GM12873 (cell line): ENCODE measurements around the gene BMAL1.

Experiments
- CTCF ChIP-seq: IDR thresholded peaks from 2 replicates; pipeline ENCODE4 v1.5.1; 2012; ENCODE audit warnings: low read depth, mild to moderate bottlenecking, moderate library complexity, low read length, control low read depth; ENCODE audit not compliant: insufficient read depth; ENCODE audit errors: missing control alignments

The BMAL1 gene

DNA sequence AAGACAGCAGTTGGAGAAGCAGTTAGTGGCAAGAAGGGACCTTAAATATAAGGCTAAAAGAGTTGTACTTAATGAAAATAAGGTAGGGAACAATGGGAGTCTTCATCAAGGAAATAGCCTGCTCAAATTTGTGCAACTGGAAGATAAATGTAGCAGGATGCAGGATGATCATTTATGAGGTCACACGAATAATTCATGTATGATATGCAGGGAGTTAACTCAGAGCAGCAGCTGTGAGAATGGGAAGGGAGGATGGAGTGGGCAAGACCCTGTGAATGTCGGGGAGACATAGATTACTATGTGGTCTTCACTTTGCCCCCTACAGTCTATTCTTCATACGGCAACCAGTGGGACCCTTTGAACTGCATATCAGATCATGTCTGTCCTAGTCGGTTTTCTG lies 25.2 kb upstream of the BMAL1 start:
- TF ChIP-seq CTCF, result no peak

DNA sequence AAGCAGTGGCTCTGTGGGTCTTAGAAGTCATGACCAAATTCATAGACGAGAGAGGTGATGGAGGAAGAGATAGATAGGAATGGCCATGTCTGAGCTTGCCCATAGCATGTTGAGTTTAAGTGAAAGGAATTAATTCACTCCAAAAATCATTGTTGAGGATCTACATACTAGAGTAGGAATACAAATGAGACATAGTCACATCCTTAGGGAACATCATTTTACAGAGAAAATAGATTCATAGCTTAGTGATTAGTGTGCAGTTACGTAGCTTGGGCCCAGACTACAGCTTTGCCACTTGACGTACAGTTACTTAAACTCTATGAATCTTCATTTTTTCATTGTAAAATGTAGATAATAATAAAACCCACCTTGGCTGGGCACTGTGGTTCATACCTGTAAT lies 21.4 kb upstream of the BMAL1 start:
- no peak for TF ChIP-seq CTCF

DNA sequence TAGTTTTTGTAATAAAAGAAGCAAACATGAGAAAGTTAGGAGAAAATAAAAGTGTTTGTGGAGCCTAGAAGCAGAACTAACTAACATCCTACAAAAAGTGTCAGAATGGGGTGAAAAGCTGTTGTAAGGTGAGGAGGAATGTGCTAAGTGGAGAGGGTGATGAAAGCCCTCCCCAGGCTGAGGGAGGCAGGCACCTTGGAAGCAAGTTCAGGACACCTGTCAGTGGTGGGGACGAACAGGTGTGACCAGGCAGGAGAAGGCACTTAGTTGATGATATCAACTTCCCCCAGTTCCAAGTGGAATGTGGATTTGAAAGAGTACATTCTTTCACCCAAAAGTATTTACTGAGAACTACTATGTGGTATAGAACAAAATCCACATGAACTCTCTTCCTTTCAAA lies 18.7 kb upstream of the BMAL1 start:
- TF ChIP-seq CTCF, result no peak

GRCh38 chr11:13259374-13259773 lies 18.2 kb upstream of the BMAL1 start:
- TF ChIP-seq CTCF, result no peak

DNA sequence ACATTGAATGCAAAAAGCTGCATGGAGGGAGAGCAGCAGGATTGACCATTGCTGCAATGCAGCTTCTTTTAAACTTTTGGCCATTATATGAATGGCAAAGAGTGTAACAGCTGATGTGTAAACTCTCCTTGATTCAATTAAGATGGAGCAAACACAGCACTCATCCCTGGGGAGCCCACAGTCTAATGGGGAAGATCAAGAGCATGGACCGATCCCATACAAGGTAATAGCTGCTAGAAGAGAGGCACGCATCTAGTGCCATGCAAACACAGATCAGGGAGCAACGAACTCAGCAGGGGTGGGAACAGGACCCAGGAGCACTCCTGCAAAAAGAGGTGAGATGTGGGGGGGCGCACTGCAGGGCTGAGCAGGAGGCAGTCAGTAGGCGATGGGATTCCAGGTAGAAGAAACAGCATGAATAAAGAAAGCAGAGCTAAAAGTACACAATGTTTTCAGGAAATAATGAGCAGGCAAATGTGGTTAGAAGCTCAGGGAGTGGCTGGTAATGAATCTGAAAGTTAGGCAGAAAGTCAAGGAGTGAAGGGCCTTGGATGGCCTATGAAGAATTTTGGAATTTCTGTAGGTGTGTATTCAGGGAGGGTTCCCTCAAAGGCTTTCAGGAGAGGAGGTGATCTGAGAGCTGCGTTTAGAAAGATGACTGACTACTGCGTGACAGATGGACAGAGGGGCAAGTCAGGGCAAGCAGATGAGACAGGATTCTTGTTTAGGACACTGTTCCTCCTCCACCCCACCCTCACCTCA lies 17.2 kb upstream of the BMAL1 start:
- no peak for TF ChIP-seq CTCF

GRCh38 chr11:13260963-13261588 lies 16.5 kb upstream of the BMAL1 start:
- TF ChIP-seq CTCF, result no peak

DNA sequence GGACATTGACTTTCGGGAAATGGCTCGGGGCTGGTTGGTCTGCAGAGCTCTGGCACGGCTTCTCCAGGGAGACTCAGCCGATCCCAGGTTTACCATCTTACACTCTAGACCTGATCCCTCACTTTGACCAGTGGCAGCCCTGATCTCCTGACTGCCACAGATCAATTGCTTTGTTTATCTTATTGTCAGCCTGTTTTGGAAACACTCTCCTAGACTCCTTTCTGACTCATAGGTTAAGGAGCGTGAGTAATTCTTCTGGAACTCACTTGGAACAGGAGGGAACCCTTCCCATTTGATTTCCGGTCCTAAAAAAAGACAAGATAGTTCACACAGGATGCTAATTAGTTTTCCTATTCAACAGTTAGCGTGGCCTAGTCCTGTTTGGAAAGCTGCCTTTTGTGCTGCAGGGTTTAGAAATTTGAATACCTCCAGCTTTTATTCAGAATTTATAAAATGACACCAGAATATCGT lies 16.0 kb upstream of the BMAL1 start:
- no peak for TF ChIP-seq CTCF
